H9 (cell line): ENCODE data around the gene UBE3B. TPM values are rescaled to one million over a fixed set of nuclear protein-coding genes. Genes with fewer than 3 reads are reported as not detected.

Experiments used
- DNase-seq: peaks from one replicate; pipeline ENCODE4 v3.0.0-alpha.2; 2017
- H2AFZ ChIP-seq: one replicate; pipeline ENCODE4 v1.6.1; 2013; ENCODE audit warnings: mild to moderate bottlenecking, low read length, control low read depth, moderate library complexity
- H2AK5ac ChIP-seq: 2 replicates; pipeline ENCODE4 v1.6.1; 2013; ENCODE audit warnings: low read length, control low read depth, mixed read lengths; ENCODE audit not compliant: insufficient read length
- H2BK120ac ChIP-seq: one replicate; pipeline ENCODE4 v1.6.1; 2013; ENCODE audit warnings: low read depth, mild to moderate bottlenecking, low read length, control low read depth, inconsistent platforms; ENCODE audit not compliant: poor library complexity, severe bottlenecking
- H2BK12ac ChIP-seq: 2 replicates; pipeline ENCODE4 v1.6.1; 2013; ENCODE audit warnings: low read length, control low read depth, mixed read lengths, low read depth; ENCODE audit not compliant: insufficient read length
- H2BK15ac ChIP-seq: 2 replicates; pipeline ENCODE4 v1.6.1; 2013; ENCODE audit warnings: low read depth, low read length, control low read depth
- H2BK20ac ChIP-seq: one replicate; pipeline ENCODE4 v1.6.1; 2013; ENCODE audit warnings: low read depth, mild to moderate bottlenecking, low read length, control low read depth, inconsistent platforms; ENCODE audit not compliant: poor library complexity, severe bottlenecking
- H2BK5ac ChIP-seq: 2 replicates; pipeline ENCODE4 v1.6.1; 2013; ENCODE audit warnings: low read length, control low read depth, mixed read lengths; ENCODE audit not compliant: insufficient read length
- H3K14ac ChIP-seq: 2 replicates; pipeline ENCODE4 v1.6.1; 2013; ENCODE audit warnings: low read length, control low read depth; ENCODE audit not compliant: insufficient read depth
- H3K18ac ChIP-seq: 2 replicates; pipeline ENCODE4 v1.6.1; 2013; ENCODE audit warnings: low read depth, mild to moderate bottlenecking, mixed read lengths, low read length, control low read depth; ENCODE audit not compliant: insufficient read length
- H3K23ac ChIP-seq: 2 replicates; pipeline ENCODE4 v1.6.1; 2013; ENCODE audit warnings: low read length, control low read depth, mixed read lengths, low read depth; ENCODE audit not compliant: insufficient read length
- H3K23me2 ChIP-seq: 2 replicates; pipeline ENCODE4 v1.6.1; 2013; ENCODE audit warnings: low read depth, mild to moderate bottlenecking, mixed read lengths, low read length, control low read depth; ENCODE audit not compliant: insufficient read length, poor library complexity, severe bottlenecking
- H3K27ac ChIP-seq: 2 replicates; pipeline ENCODE4 v1.5.1; 2013; ENCODE audit warnings: low read length, control low read depth, mixed read lengths, low read depth; ENCODE audit not compliant: insufficient read length
- H3K27me3 ChIP-seq: 2 replicates; pipeline ENCODE4 v1.6.1; 2013; ENCODE audit warnings: low read length, control low read depth, inconsistent platforms; ENCODE audit not compliant: insufficient read depth
- H3K4ac ChIP-seq: 2 replicates; pipeline ENCODE4 v1.6.1; 2013; ENCODE audit warnings: low read depth, mild to moderate bottlenecking, control low read depth, inconsistent platforms, low read length, moderate library complexity
- H3K4me1 ChIP-seq: 2 replicates; pipeline ENCODE4 v1.6.1; 2013; ENCODE audit warnings: low read length, control low read depth, inconsistent platforms; ENCODE audit not compliant: insufficient read depth
- H3K4me2 ChIP-seq: 2 replicates; pipeline ENCODE4 v1.6.1; 2013; ENCODE audit warnings: low read length, control low read depth, mixed read lengths; ENCODE audit not compliant: insufficient read length, insufficient read depth
- H3K56ac ChIP-seq: 2 replicates; pipeline ENCODE4 v1.6.1; 2013; ENCODE audit warnings: low read depth, mild to moderate bottlenecking, mixed read lengths, low read length, control low read depth; ENCODE audit not compliant: insufficient read length
- H3K79me1 ChIP-seq: 2 replicates; pipeline ENCODE4 v1.6.1; 2013; ENCODE audit warnings: low read depth, mild to moderate bottlenecking, moderate library complexity, low read length, control low read depth, inconsistent platforms; ENCODE audit not compliant: insufficient read depth, poor library complexity, severe bottlenecking
- H3K79me2 ChIP-seq: 2 replicates; pipeline ENCODE4 v1.6.1; 2013; ENCODE audit warnings: low read length, control low read depth, inconsistent platforms; ENCODE audit not compliant: insufficient read depth
- H3K9ac ChIP-seq: 2 replicates; pipeline ENCODE4 v1.6.1; 2013; ENCODE audit warnings: low read length, control low read depth, mixed read lengths; ENCODE audit not compliant: insufficient read length; ENCODE audit errors: extremely low read depth
- H3K9me3 ChIP-seq: one replicate; pipeline ENCODE4 v1.6.1; 2013; ENCODE audit warnings: low read depth, low read length, inconsistent platforms; ENCODE audit not compliant: control insufficient read depth
- H3T11ph ChIP-seq: one replicate; pipeline ENCODE4 v1.6.1; 2013; ENCODE audit warnings: mild to moderate bottlenecking, low read length, control low read depth, inconsistent platforms
- H4K20me1 ChIP-seq: one replicate; pipeline ENCODE4 v1.6.1; 2013; ENCODE audit not compliant: control insufficient read depth, insufficient read length, insufficient read depth
- H4K5ac ChIP-seq: 2 replicates; pipeline ENCODE4 v1.6.1; 2013; ENCODE audit warnings: low read depth, mild to moderate bottlenecking, mixed read lengths, low read length, control low read depth; ENCODE audit not compliant: insufficient read length
- H4K8ac ChIP-seq: replicated peaks from 2 replicates; pipeline ENCODE4 v1.6.1; 2013; ENCODE audit warnings: low read length, control low read depth, mixed read lengths, low read depth; ENCODE audit not compliant: insufficient read length
- H4K91ac ChIP-seq: 2 replicates; pipeline ENCODE4 v1.6.1; 2013; ENCODE audit warnings: low read depth, mild to moderate bottlenecking, moderate library complexity, mixed read lengths, low read length, control low read depth; ENCODE audit not compliant: insufficient read length
- H3K27ac Mint-ChIP-seq, 3 experiments: 2 replicates in 2 of 3; 3 replicates in 1 of 3; pipeline ENCODE4 v1.8.0; 2020 to 2021; ENCODE audit warnings: mixed read lengths in 3 of 3, mild to moderate bottlenecking in 1 of 3, moderate library complexity in 1 of 3
- H3K27me3 Mint-ChIP-seq: 2 replicates; pipeline ENCODE4 v1.8.0; 2021; ENCODE audit warnings: low read depth, mild to moderate bottlenecking, moderate library complexity, mixed read lengths
- H3K36me3 Mint-ChIP-seq, 3 experiments: 2 replicates in 2 of 3; 3 replicates in 1 of 3; pipeline ENCODE4 v1.8.0; 2020 to 2021; ENCODE audit warnings: low read depth in 3 of 3, mixed read lengths in 3 of 3; ENCODE audit not compliant: insufficient read depth in 1 of 3
- H3K4me1 Mint-ChIP-seq, 2 experiments: 2 replicates each; pipeline ENCODE4 v1.8.0; 2020; ENCODE audit warnings: mixed read lengths in 2 of 2
- H3K4me3 Mint-ChIP-seq, 2 experiments: 2 replicates in 1 of 2; 3 replicates in 1 of 2; pipeline ENCODE4 v1.8.0; 2020 to 2021; ENCODE audit warnings: mild to moderate bottlenecking in 2 of 2, mixed read lengths in 2 of 2, moderate library complexity in 1 of 2
- H3K9me3 Mint-ChIP-seq, 2 experiments: 2 replicates in 1 of 2; 3 replicates in 1 of 2; pipeline ENCODE4 v1.8.0; 2020; ENCODE audit warnings: mild to moderate bottlenecking in 2 of 2, mixed read lengths in 2 of 2, moderate library complexity in 1 of 2
- WGBS: extraction: QIAGEN DNeasy Blood & Tissue Kit; methylation state at CpG from one replicate; pipeline ENCODE4 v1.1.7; 2013; ENCODE audit warnings: missing lambda C conversion rate, low lambda C conversion rate, mixed read lengths; ENCODE audit not compliant: insufficient read length; ENCODE audit errors: extremely low coverage; 5-methylcytosine and 5-hydroxymethylcytosine counted together
- total RNA-seq: library from RNA; stranded (reverse); gene quantifications from 2 replicates; pipeline ENCODE4 v1.2.1, GENCODE V29; 2021
- TF ChIP-seq, protein P1 (sequence below): fragments of 200-600 bp; sonication (generic); conservative IDR thresholded peaks from 3 replicates; pipeline ENCODE4 v1.8.0; 2021; ENCODE audit warnings: antibody characterized with exemption, mild to moderate bottlenecking

UBE3B gene
- total RNA-seq, 1 experiment from 2014 or later: 24.2 TPM

DNA sequence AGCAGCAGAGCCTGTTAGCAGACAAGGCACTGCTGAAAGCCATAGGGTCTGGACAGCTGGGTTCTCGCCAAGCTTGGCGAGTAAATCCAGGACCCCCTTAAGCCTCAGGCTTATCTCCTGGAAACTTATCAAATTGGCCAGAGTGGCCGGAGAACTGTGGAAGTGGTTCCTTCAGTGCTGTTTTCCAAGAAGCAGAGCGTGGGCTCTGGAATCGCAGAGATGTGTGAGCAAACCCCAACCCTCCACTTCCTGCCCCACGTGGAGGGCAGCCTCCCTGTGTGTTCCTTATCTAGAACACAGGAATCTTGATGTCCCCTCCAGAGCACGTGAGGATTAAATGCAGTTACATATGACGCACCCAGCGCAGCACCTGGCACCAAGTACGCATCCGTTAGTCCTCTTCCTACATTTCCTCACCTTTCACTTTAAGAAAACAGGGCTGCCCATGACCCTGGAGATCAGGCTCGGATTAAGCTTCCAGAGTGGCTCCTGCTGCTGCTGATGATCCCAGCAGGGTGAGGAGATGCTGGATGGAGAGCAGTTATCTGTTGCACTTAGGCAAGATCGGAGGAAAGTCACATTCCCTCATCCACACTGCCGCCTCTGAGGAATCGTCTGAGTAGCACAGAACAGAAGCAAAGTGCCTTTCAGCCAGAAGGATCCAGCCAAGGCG, 60.9 kb downstream of the UBE3B start:
- H3K27me3 ChIP-seq: no peaks in the 10 kb centered on the region
- H3K4me1 ChIP-seq: no peaks in the 10 kb centered on the region
- no peak overlapping the region for H2BK20ac ChIP-seq
- no peak overlapping the region for H3K56ac ChIP-seq
- H3K23me2 ChIP-seq: no peaks in the 10 kb centered on the region
- no peak overlapping the region for H2BK120ac ChIP-seq
- H3K79me2 ChIP-seq: no peaks in the 10 kb centered on the region
- H3K4me3 Mint-ChIP-seq: no peak overlapping the region
- H3K9ac ChIP-seq: no peak overlapping the region
- H3K79me1 ChIP-seq: no peaks in the 10 kb centered on the region
- no peaks in the 10 kb centered on the region for H3K27me3 Mint-ChIP-seq
- H4K20me1 ChIP-seq: no peaks in the 10 kb centered on the region
- H3K14ac ChIP-seq: no peak overlapping the region; the same call in 1 of the 2 replicates
- no peak overlapping the region for H2BK12ac ChIP-seq
- no peak overlapping the region for H3K18ac ChIP-seq
- no peak overlapping the region for H3K4ac ChIP-seq
- H4K8ac ChIP-seq: no peak overlapping the region
- DNase-seq: no peak
- no CpG with 5 or more reads among the region's 16 CpGs for WGBS
- H2BK5ac ChIP-seq: no peak overlapping the region
- H3K4me1 Mint-ChIP-seq: 0 out of 4 replicates have a peak, but pooled peaks cover 4 to 6% of the 10 kb centered on the region in 2 experiments
- no peak overlapping the region for H3T11ph ChIP-seq
- no peak overlapping the region for H3K4me2 ChIP-seq
- peaks cover 0 to 3% (median 0%) of the 10 kb centered on the region in 3 experiments; a peak in 2 of 7 replicates for H3K36me3 Mint-ChIP-seq
- no peak overlapping the region for H2AK5ac ChIP-seq
- no peak overlapping the region for H3K27ac ChIP-seq
- H4K5ac ChIP-seq: no peak overlapping the region
- H2AFZ ChIP-seq: no peak overlapping the region
- no peak overlapping the region for H2BK15ac ChIP-seq
- H4K91ac ChIP-seq: no peak overlapping the region
- H3K9me3 Mint-ChIP-seq: no peaks in the 10 kb centered on the region
- no peaks in the 10 kb centered on the region for H3K9me3 ChIP-seq
- H3K27ac Mint-ChIP-seq: no peak overlapping the region; a peak in 1 of 7 replicates
- no peak overlapping the region for H3K23ac ChIP-seq
- TF ChIP-seq, protein P1, sequence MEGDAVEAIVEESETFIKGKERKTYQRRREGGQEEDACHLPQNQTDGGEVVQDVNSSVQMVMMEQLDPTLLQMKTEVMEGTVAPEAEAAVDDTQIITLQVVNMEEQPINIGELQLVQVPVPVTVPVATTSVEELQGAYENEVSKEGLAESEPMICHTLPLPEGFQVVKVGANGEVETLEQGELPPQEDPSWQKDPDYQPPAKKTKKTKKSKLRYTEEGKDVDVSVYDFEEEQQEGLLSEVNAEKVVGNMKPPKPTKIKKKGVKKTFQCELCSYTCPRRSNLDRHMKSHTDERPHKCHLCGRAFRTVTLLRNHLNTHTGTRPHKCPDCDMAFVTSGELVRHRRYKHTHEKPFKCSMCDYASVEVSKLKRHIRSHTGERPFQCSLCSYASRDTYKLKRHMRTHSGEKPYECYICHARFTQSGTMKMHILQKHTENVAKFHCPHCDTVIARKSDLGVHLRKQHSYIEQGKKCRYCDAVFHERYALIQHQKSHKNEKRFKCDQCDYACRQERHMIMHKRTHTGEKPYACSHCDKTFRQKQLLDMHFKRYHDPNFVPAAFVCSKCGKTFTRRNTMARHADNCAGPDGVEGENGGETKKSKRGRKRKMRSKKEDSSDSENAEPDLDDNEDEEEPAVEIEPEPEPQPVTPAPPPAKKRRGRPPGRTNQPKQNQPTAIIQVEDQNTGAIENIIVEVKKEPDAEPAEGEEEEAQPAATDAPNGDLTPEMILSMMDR: no peak
